Ectodermal cell (in vitro differentiated cells): ENCODE measurements around the gene SPOPL.

Source experiments
- H3K27ac ChIP-seq: 2 replicates; pipeline ENCODE4 v1.7.0; 2013; ENCODE audit warnings: mild to moderate bottlenecking, low read depth, low read length; ENCODE audit not compliant: insufficient read depth, poor library complexity, severe bottlenecking
- H3K27me3 ChIP-seq: 2 replicates; pipeline ENCODE4 v1.7.0; 2013; ENCODE audit warnings: mild to moderate bottlenecking, low read length; ENCODE audit not compliant: insufficient read depth, control insufficient read depth, poor library complexity, severe bottlenecking
- H3K36me3 ChIP-seq: one replicate; pipeline ENCODE4 v1.7.0; 2013; ENCODE audit warnings: low read length; ENCODE audit not compliant: control insufficient read depth, insufficient read depth
- H3K4me1 ChIP-seq: one replicate; pipeline ENCODE4 v1.7.0; 2013; ENCODE audit warnings: low read length; ENCODE audit not compliant: control insufficient read depth, insufficient read depth
- H3K4me3 ChIP-seq: 2 replicates; pipeline ENCODE4 v1.7.0; 2013; ENCODE audit warnings: low read depth, low read length, control low read depth; ENCODE audit not compliant: insufficient read depth
- H3K9me3 ChIP-seq: 2 replicates; pipeline ENCODE4 v1.7.0; 2013; ENCODE audit warnings: mild to moderate bottlenecking, low read length, moderate library complexity; ENCODE audit not compliant: control insufficient read depth
- WGBS, 2 experiments: methylation state at CpG; one replicate each; pipeline ENCODE4 v1.1.7; 2013; ENCODE audit warnings: missing lambda C conversion rate in 2 of 2; 5-methylcytosine and 5-hydroxymethylcytosine counted together

The SPOPL gene

GRCh38 chr2:138504092-138504491, 2.5 kb downstream of the SPOPL start:
- H3K4me1 ChIP-seq: peaks cover 7% of the 10 kb centered on the region
- no peaks in the 10 kb centered on the region for H3K36me3 ChIP-seq
- H3K4me3 ChIP-seq: no peak overlapping the region
- no peak overlapping the region for H3K27ac ChIP-seq
- no peaks in the 10 kb centered on the region for H3K27me3 ChIP-seq
- H3K9me3 ChIP-seq: no peaks in the 10 kb centered on the region

- Histone ChIP-seq H3K4me1 (peaks cover 7% of the 10 kb centered on the region), H3K9me3 (no peaks in the 10 kb centered on the region), H3K27ac (no peak overlapping the region), H3K36me3 (no peaks in the 10 kb centered on the region), H3K27me3 (no peaks in the 10 kb centered on the region), H3K4me3 (no peak overlapping the region)
- 93 to 98% methylated on average over 2 of the region's 2 CpGs for WGBS, 2 experiments
Measured at GRCh38 chr2:138504546-138505235, 3.1 kb downstream of the SPOPL start.

- Histone ChIP-seq H3K4me1 (peaks cover 7% of the 10 kb centered on the region), H3K36me3 (no peaks in the 10 kb centered on the region), H3K9me3 (no peaks in the 10 kb centered on the region), H3K27ac (no peak overlapping the region), H3K27me3 (no peaks in the 10 kb centered on the region), H3K4me3 (no peak overlapping the region)
- WGBS, 2 experiments: 87 to 89% methylated on average over 4 of the region's 4 CpGs
Measured at GRCh38 chr2:138507267-138507666, 5.7 kb downstream of the SPOPL start.

- 99 to 100% methylated on average over 2 to 3 of the region's 3 CpGs for WGBS, 2 experiments
- no peak overlapping the region for H3K27ac ChIP-seq
- no peaks in the 10 kb centered on the region for H3K27me3 ChIP-seq
Measured at GRCh38 chr2:138510319-138510718, 8.7 kb downstream of the SPOPL start.

GRCh38 chr2:138512672-138513071, 11.1 kb downstream of the SPOPL start:
- H3K27ac ChIP-seq: no peak overlapping the region
- no peaks in the 10 kb centered on the region for H3K27me3 ChIP-seq
- 100% methylated on average over 1 of the region's 1 CpG for WGBS, 2 experiments
- no peak overlapping the region for H3K4me3 ChIP-seq
- H3K4me1 ChIP-seq: no peaks in the 10 kb centered on the region
- H3K36me3 ChIP-seq: no peaks in the 10 kb centered on the region
- H3K9me3 ChIP-seq: no peaks in the 10 kb centered on the region

More at GRCh38 chr2:138510319-138510718, 8.7 kb downstream of the SPOPL start:
- Histone ChIP-seq H3K9me3 (no peaks in the 10 kb centered on the region), H3K36me3 (no peaks in the 10 kb centered on the region), H3K4me3 (no peak overlapping the region), H3K4me1 (peaks cover 4% of the 10 kb centered on the region)

- Histone ChIP-seq H3K4me3 (no peak overlapping the region), H3K36me3 (no peaks in the 10 kb centered on the region), H3K27me3 (no peaks in the 10 kb centered on the region), H3K27ac (no peak overlapping the region), H3K9me3 (no peaks in the 10 kb centered on the region), H3K4me1 (no peaks in the 10 kb centered on the region)
- 46 to 52% methylated on average over 3 of the region's 3 CpGs for WGBS, 2 experiments
Measured at GRCh38 chr2:138514173-138514572, 12.6 kb downstream of the SPOPL start.

GRCh38 chr2:138515092-138515491, 13.5 kb downstream of the SPOPL start:
- no peaks in the 10 kb centered on the region for H3K36me3 ChIP-seq
- 95 to 100% methylated on average over 3 of the region's 3 CpGs for WGBS, 2 experiments
- no peaks in the 10 kb centered on the region for H3K4me1 ChIP-seq
- H3K4me3 ChIP-seq: no peak overlapping the region
- no peaks in the 10 kb centered on the region for H3K27me3 ChIP-seq
- H3K9me3 ChIP-seq: no peaks in the 10 kb centered on the region
- no peak overlapping the region for H3K27ac ChIP-seq

GRCh38 chr2:138516030-138516704, 14.6 kb downstream of the SPOPL start:
- WGBS, 2 experiments: 62 to 70% methylated on average over 3 of the region's 3 CpGs
- no peak overlapping the region for H3K4me3 ChIP-seq
- no peaks in the 10 kb centered on the region for H3K4me1 ChIP-seq
- H3K9me3 ChIP-seq: no peaks in the 10 kb centered on the region
- no peaks in the 10 kb centered on the region for H3K36me3 ChIP-seq
- no peaks in the 10 kb centered on the region for H3K27me3 ChIP-seq
- no peak overlapping the region for H3K27ac ChIP-seq

- H3K9me3 ChIP-seq: no peaks in the 10 kb centered on the region
- WGBS, 2 experiments: 100% methylated on average over 1 of the region's 1 CpG; no CpG with 5 or more reads in 1 of the 2 experiments
- no peak overlapping the region for H3K27ac ChIP-seq
- H3K4me3 ChIP-seq: no peak overlapping the region
- H3K27me3 ChIP-seq: no peaks in the 10 kb centered on the region
- no peaks in the 10 kb centered on the region for H3K36me3 ChIP-seq
- peaks cover 6% of the 10 kb centered on the region for H3K4me1 ChIP-seq
Measured at GRCh38 chr2:138518860-138519259, 17.3 kb downstream of the SPOPL start.

- Histone ChIP-seq H3K4me3 (no peak overlapping the region), H3K36me3 (no peaks in the 10 kb centered on the region), H3K27me3 (no peaks in the 10 kb centered on the region), H3K27ac (no peak overlapping the region), H3K9me3 (no peaks in the 10 kb centered on the region), H3K4me1 (peaks cover 6% of the 10 kb centered on the region)
- WGBS, 2 experiments: 7 to 10% methylated on average over 5 of the region's 5 CpGs
Measured at GRCh38 chr2:138521821-138522220, 20.3 kb downstream of the SPOPL start.
